Activated T-cell treated with anti-CD3 and anti-CD28 coated beads, Interleukin-2, amount 50 U/mL, for 4 hours (primary cell): ENCODE results near the gene PTCD3. TPM values are rescaled to one million over a fixed set of nuclear protein-coding genes. Genes with fewer than 3 reads are reported as not detected.

Experiments
- ATAC-seq, 2 donors: fragments of 200-7000 bp; cut with Tn5 transposase; one replicate each; pipeline ENCODE4 v1.10.0; 2021
- DNase-seq: peaks from one replicate; pipeline ENCODE4 v3.0.0-alpha.2; 2020
- H3K27me3 Mint-ChIP-seq: one replicate; pipeline ENCODE4 v1.8.0; 2021; ENCODE audit warnings: low read depth, mixed read lengths
- H3K36me3 Mint-ChIP-seq: one replicate; pipeline ENCODE4 v1.8.0; 2022; ENCODE audit warnings: mixed read lengths; ENCODE audit not compliant: insufficient read depth
- H3K4me1 Mint-ChIP-seq: one replicate; pipeline ENCODE4 v1.8.0; 2021; ENCODE audit warnings: low read depth, mixed read lengths
- H3K4me3 Mint-ChIP-seq: one replicate; pipeline ENCODE4 v1.8.0; 2021; ENCODE audit warnings: mild to moderate bottlenecking, moderate library complexity, mixed read lengths
- H3K9me3 Mint-ChIP-seq: one replicate; pipeline ENCODE4 v1.8.0; 2021; ENCODE audit warnings: mixed read lengths
- total RNA-seq, 3 donors: library from RNA; stranded (reverse); gene quantifications; one replicate each; pipeline ENCODE4 v1.2.1, GENCODE V29; 2021

PTCD3 gene
- 100 to 1,000 TPM; 131 to 138 (median 138) TPM for total RNA-seq

DNA sequence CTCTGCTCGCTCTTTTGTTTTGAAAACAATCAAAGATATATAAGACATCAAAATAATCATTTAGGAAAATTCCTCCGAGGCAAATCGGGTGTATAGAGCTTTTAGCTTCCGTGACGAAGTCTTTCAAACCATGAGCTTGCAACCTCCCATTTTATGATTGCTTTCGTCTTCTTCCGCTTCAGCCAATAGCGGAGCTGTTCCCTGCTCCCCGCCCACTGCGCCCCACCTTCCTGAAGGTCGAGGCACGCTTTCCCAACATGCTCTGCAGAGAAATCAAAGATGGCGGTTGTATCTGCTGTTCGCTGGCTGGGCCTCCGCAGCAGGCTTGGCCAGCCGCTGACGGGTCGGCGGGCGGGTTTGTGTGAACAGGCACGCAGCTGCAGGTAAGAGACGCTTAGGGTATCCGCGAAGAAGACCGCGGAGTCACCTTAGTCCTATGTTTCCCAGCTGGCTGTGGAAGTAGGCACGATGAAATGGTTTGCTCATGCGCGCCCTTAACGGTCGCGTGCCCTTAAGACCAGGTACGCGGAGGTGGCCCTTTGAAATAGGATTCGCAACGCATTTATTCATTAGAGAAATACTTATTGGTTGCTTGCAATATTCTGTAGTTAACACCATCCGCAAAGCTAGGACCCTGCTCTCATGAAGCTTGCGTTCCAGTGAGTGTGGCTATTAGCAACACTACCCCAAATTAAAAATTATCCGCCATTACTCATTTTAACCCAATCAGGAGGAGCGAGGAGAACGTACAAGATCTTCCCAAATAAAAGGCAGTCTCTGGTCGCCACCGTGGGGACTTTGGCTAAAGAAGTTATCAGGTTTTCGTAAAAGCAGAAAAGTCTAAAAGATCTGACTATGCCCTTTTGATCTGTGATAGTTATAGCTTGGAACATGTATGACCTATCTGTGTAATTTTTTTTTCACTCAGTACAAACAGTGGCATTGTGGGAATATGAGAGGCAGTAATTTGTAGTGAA is at the start of gene PTCD3:
TSS of gene PTCD3 (plus strand) at position 267 of the 977 bp plus-strand sequence. CDS start at position 280, 13 bp downstream.
- DNase-seq, result peak; percentile 89
- peak within 1 kb of the TSS; percentile 96 for H3K4me3 Mint-ChIP-seq
- ATAC-seq, result peak; percentile 91 to 92
- peaks cover 53% of the 10 kb centered on the region for H3K36me3 Mint-ChIP-seq
- no peaks in the 10 kb centered on the region for H3K27me3 Mint-ChIP-seq
- no peaks in the 10 kb centered on the region for H3K9me3 Mint-ChIP-seq
- H3K4me1 Mint-ChIP-seq, result peaks cover 57% of the 10 kb centered on the region

- Mint-ChIP-seq H3K9me3 (no peaks in the 10 kb centered on the region), H3K36me3 (peaks cover 51% of the 10 kb centered on the region), H3K27me3 (no peaks in the 10 kb centered on the region), H3K4me3 (no peak overlapping the region), H3K4me1 (no peaks in the 10 kb centered on the region)
- DNase-seq (no peak), ATAC-seq (no peak)
Observed at GRCh38 chr2:86056590-86057331, 49.3 kb upstream of the PTCD3 start.

DNA sequence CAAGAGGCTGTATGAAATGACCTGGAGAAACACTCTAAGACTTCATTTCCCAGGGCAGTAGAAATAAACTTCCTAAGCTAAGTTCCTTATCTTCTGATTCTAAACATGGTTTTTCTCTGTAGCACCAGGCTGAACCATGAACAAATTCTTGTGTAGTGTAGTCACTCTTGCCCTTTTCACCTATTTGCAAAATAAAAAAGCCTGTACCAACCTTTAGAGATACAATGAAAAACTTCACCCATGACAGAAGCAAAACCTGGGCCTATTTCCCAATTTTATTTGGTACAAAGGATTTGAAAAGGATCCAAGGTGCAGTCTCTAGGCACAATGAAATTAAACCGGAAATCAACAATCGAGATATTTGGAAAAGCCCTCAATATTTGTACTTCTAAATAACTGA is 44.0 kb upstream of the PTCD3 start:
- H3K9me3 Mint-ChIP-seq, result peaks cover 10% of the 10 kb centered on the region
- peaks cover 67% of the 10 kb centered on the region for H3K36me3 Mint-ChIP-seq
- no peak for DNase-seq
- no peaks in the 10 kb centered on the region for H3K27me3 Mint-ChIP-seq
- H3K4me1 Mint-ChIP-seq, result peaks cover 2% of the 10 kb centered on the region
- no peak overlapping the region for H3K4me3 Mint-ChIP-seq
- ATAC-seq, result no peak

DNA sequence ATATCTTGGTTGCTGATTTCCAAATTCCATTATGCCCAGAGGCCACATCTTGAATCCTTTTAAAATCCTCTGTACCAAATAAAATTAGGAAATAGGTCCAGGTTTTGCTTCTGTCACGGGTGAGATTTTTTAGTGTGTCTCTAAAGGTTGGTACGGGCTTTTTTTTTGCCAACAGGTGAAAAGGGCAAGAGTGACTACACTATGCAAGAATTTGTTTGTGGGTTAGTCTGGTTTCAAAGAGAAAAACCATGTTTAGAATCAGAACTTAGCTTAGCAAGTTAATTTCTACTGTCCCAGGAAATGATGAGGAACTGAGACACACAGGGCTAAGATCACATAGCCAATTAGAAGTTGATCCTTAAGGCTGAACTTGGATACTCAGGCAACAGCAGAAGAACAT is 42.0 kb upstream of the PTCD3 start:
- DNase-seq (no peak), ATAC-seq (no peak)
- H3K4me1 Mint-ChIP-seq, result peaks cover 11% of the 10 kb centered on the region
- no peaks in the 10 kb centered on the region for H3K27me3 Mint-ChIP-seq
- H3K36me3 Mint-ChIP-seq, result peaks cover 70% of the 10 kb centered on the region
- peaks cover 10% of the 10 kb centered on the region for H3K9me3 Mint-ChIP-seq
- H3K4me3 Mint-ChIP-seq, result no peak overlapping the region

- H3K4me1 Mint-ChIP-seq, result peaks cover 11% of the 10 kb centered on the region
- no peak overlapping the region for H3K4me3 Mint-ChIP-seq
- no peak for DNase-seq
- peaks cover 78% of the 10 kb centered on the region for H3K36me3 Mint-ChIP-seq
- no peak for ATAC-seq
- peaks cover 10% of the 10 kb centered on the region for H3K9me3 Mint-ChIP-seq
- no peaks in the 10 kb centered on the region for H3K27me3 Mint-ChIP-seq
Observed at GRCh38 chr2:86065512-86065911, 40.5 kb upstream of the PTCD3 start.

- DNase-seq (no peak), ATAC-seq (no peak)
- no peak overlapping the region for H3K4me3 Mint-ChIP-seq
- peaks cover 79% of the 10 kb centered on the region for H3K36me3 Mint-ChIP-seq
- H3K9me3 Mint-ChIP-seq, result peaks cover 10% of the 10 kb centered on the region
- no peaks in the 10 kb centered on the region for H3K27me3 Mint-ChIP-seq
- H3K4me1 Mint-ChIP-seq, result peaks cover 11% of the 10 kb centered on the region
Observed at GRCh38 chr2:86066007-86066578, 39.9 kb upstream of the PTCD3 start.

DNA sequence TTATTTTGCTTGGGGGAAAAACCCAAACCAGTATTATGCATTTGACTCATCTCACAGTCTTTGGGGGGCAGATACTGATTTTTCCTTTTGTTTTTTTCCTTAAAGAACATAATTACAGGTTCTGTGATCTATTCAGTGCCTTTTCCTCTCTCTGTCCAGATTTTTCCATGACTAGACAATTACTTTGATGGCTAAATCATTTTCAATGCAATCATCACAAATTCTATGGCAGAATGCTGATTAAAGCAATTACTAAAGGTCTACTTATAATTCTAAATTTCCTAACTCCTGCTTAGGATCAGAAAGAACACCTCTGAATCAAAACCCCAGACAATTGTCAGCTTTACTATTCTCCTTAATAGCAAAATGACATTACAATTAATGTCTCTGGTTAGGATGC is 39.1 kb upstream of the PTCD3 start:
- no peak for ATAC-seq
- no peaks in the 10 kb centered on the region for H3K27me3 Mint-ChIP-seq
- H3K4me3 Mint-ChIP-seq, result no peak overlapping the region
- H3K36me3 Mint-ChIP-seq, result peaks cover 80% of the 10 kb centered on the region
- no peak for DNase-seq
- H3K4me1 Mint-ChIP-seq, result peaks cover 11% of the 10 kb centered on the region
- H3K9me3 Mint-ChIP-seq, result peaks cover 10% of the 10 kb centered on the region

- H3K4me3 Mint-ChIP-seq, result no peak overlapping the region
- peaks cover 78% of the 10 kb centered on the region for H3K36me3 Mint-ChIP-seq
- H3K4me1 Mint-ChIP-seq, result peaks cover 13% of the 10 kb centered on the region
- peaks cover 7% of the 10 kb centered on the region for H3K9me3 Mint-ChIP-seq
- no peaks in the 10 kb centered on the region for H3K27me3 Mint-ChIP-seq
- ATAC-seq (peak; percentile 76 to 89), DNase-seq (peak; percentile 34)
Observed at GRCh38 chr2:86068136-86068588, 37.9 kb upstream of the PTCD3 start.

DNA sequence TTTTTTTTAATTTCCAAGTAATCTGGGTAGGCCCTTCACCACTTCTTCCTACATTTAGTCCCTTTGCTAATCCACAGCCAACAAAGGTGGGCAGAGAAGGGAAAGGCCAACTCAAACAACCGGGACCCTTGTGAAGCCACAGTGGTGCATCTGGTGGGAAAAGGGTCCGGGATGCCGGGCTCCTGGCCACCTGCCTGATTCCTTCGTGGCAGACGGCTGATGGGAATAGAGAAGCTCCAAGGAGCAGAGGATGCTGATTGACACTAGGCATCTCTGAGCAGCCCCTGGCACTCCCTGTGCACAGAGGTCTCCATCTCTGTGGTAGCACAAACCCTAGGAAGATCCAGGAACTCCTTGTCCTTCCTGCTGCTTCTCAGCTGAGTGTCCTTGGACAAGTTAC is 37.4 kb upstream of the PTCD3 start:
- peaks cover 75% of the 10 kb centered on the region for H3K36me3 Mint-ChIP-seq
- H3K4me1 Mint-ChIP-seq, result peaks cover 13% of the 10 kb centered on the region
- no peaks in the 10 kb centered on the region for H3K27me3 Mint-ChIP-seq
- H3K4me3 Mint-ChIP-seq, result no peak overlapping the region
- DNase-seq (no peak), ATAC-seq (no peak)
- H3K9me3 Mint-ChIP-seq, result peaks cover 3% of the 10 kb centered on the region

- no peaks in the 10 kb centered on the region for H3K27me3 Mint-ChIP-seq
Observed at GRCh38 chr2:86069091-86069685, 36.8 kb upstream of the PTCD3 start.

DNA sequence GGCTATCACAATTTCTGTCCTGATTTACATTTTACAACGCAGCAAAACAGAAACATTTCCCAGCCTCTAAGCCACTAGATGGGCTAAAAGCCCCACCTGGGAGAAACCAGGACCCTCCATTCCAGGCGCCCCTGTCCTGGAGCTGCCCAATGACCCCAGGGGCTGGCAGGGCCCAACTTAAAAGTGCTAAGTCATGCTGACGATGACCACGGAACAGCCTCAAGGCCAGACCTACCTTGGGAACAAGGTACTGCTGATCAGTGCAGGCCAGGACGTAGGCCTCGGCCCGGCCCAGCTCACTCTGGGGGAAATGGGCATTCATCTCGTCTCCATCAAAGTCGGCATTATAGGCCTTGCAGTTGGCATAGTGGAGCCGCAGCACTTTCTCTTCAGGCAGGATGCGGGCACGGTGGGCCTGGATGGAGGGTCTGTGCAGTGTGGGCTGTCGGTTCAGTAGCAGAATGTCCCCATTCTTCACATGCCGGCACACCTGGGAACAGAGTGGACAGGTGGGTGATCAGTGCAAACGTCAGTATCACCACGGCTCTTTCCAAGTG is 36.2 kb upstream of the PTCD3 start:
- DNase-seq (no peak), ATAC-seq (no peak)
- Mint-ChIP-seq H3K9me3 (no peaks in the 10 kb centered on the region), H3K27me3 (no peaks in the 10 kb centered on the region), H3K4me3 (no peak overlapping the region), H3K4me1 (peaks cover 13% of the 10 kb centered on the region), H3K36me3 (peaks cover 70% of the 10 kb centered on the region)

More at GRCh38 chr2:86069091-86069685, 36.8 kb upstream of the PTCD3 start:
- no peak for ATAC-seq
- Mint-ChIP-seq H3K36me3 (peaks cover 73% of the 10 kb centered on the region), H3K4me3 (no peak overlapping the region), H3K9me3 (no peaks in the 10 kb centered on the region), H3K4me1 (peaks cover 13% of the 10 kb centered on the region)
- no peak for DNase-seq

- H3K27me3 Mint-ChIP-seq, result no peaks in the 10 kb centered on the region
- H3K9me3 Mint-ChIP-seq, result no peaks in the 10 kb centered on the region
- no peak overlapping the region for H3K4me3 Mint-ChIP-seq
- ATAC-seq (no peak), DNase-seq (no peak)
- H3K4me1 Mint-ChIP-seq, result peaks cover 13% of the 10 kb centered on the region
- peaks cover 60% of the 10 kb centered on the region for H3K36me3 Mint-ChIP-seq
Observed at GRCh38 chr2:86070868-86071267, 35.2 kb upstream of the PTCD3 start.

DNA sequence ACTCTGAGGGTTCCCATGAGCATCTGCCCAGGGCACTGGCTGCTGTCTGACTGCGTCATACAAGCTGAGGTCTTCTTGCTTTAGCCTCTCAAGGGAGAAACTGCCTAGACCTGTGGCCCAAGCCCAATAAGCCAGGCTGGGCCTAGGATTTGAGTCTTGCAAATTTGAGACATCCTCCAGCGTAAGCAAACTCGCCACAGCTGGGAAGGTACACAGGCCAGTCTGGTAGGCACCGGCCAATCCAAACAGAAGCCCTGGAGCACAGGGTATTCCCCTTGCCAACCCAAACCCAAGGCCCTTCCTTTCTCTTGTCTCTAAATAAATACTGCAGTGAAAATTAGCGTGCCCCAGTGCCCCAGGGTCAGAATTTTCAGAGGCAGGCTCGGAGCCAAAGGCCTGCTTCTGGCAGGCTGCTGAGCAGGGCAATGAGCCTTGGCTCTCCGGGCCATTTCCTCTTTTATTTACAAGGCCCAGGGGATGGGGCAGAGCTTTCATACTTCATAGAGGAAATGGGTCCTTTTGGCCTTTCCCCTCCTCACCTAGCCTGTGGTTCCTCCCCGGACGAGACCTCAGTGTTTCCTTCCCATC is 33.7 kb upstream of the PTCD3 start:
- ATAC-seq (no peak), DNase-seq (no peak)
- H3K36me3 Mint-ChIP-seq, result peaks cover 58% of the 10 kb centered on the region
- H3K4me1 Mint-ChIP-seq, result peaks cover 8% of the 10 kb centered on the region
- H3K9me3 Mint-ChIP-seq, result no peaks in the 10 kb centered on the region
- no peak overlapping the region for H3K4me3 Mint-ChIP-seq
- H3K27me3 Mint-ChIP-seq, result no peaks in the 10 kb centered on the region
